Suprapubic skin (tissue), 4 donors: ENCODE data around the gene LDHB. TPM values are rescaled to one million over a fixed set of nuclear protein-coding genes. Genes with fewer than 3 reads are reported as not detected.

Experiments
- DNase-seq, 2 donors: peaks; one replicate each; pipeline ENCODE4 v3.0.0-alpha.2; 2019; ENCODE audit warnings: low spot score in 2 of 2
- H3K27ac ChIP-seq: fragments of 200-600 bp; sonication (generic); one replicate; pipeline ENCODE4 v1.5.1; 2019
- H3K27me3 ChIP-seq: fragments of 200-600 bp; sonication (generic); one replicate; pipeline ENCODE4 v1.5.1; 2019
- H3K36me3 ChIP-seq: fragments of 200-600 bp; sonication (generic); one replicate; pipeline ENCODE4 v1.5.1; 2019
- H3K4me1 ChIP-seq: fragments of 200-600 bp; sonication (generic); one replicate; pipeline ENCODE4 v1.5.1; 2019
- H3K4me3 ChIP-seq: fragments of 200-600 bp; sonication (generic); one replicate; pipeline ENCODE4 v1.5.1; 2019; ENCODE audit warnings: mild to moderate bottlenecking
- H3K9me3 ChIP-seq: fragments of 200-600 bp; sonication (generic); one replicate; pipeline ENCODE4 v1.5.1; 2019
- EP300 ChIP-seq: sonication (generic); formaldehyde crosslinking; IDR thresholded peaks from one replicate; pipeline ENCODE4 v1.6.1; 2017; ENCODE audit warnings: antibody characterized with exemption
- POLR2A ChIP-seq, 2 donors: fragments of 450-650 bp; IDR thresholded peaks; one replicate each; pipeline ENCODE4 v1.6.1; 2017; ENCODE audit warnings: antibody characterized with exemption in 2 of 2, mild to moderate bottlenecking in 2 of 2, moderate library complexity in 2 of 2
- POLR2AphosphoS5 ChIP-seq, 3 donors: sonication (generic); formaldehyde crosslinking; IDR thresholded peaks; one replicate each; pipeline ENCODE4 v1.6.1; 2017; ENCODE audit warnings: antibody characterized with exemption in 3 of 3
- WGBS: methylation state at CpG from one replicate; pipeline ENCODE4 v1.1.5; 2018; 5-methylcytosine and 5-hydroxymethylcytosine counted together
- total RNA-seq, 4 donors: library from RNA; depleted of rRNA; stranded (reverse); fragments of >200 nt; gene quantifications; one replicate each; pipeline ENCODE4 v1.1.0, GENCODE V29; 2016
- TF ChIP-seq, protein P1 (sequence below), 2 donors: fragments of 200-600 bp in 1 of 2; fragments of 450-650 bp in 1 of 2; sonication (generic) in 1 of 2; IDR thresholded peaks; one replicate each; pipeline ENCODE4 v1.5.1; 2016 to 2019; ENCODE audit warnings: antibody characterized with exemption in 2 of 2, mild to moderate bottlenecking in 1 of 2, moderate library complexity in 1 of 2

Gene LDHB
- total RNA-seq, 4 donors from 2014 or later, result 49.9 to 79.9 (median 71.2) TPM

- no peak for DNase-seq
- Histone ChIP-seq H3K36me3 (no peaks in the 10 kb centered on the region), H3K27me3 (no peaks in the 10 kb centered on the region), H3K4me1 (peaks cover 9% of the 10 kb centered on the region), H3K4me3 (no peak overlapping the region), H3K9me3 (no peaks in the 10 kb centered on the region), H3K27ac (no peak overlapping the region)
- TF ChIP-seq POLR2AphosphoS5 (IDR thresholded peaks at IDR 0.05) (no peak), EP300 (no peak), POLR2A (IDR thresholded peaks at IDR 0.05) (no peak)
- TF ChIP-seq, protein P1, sequence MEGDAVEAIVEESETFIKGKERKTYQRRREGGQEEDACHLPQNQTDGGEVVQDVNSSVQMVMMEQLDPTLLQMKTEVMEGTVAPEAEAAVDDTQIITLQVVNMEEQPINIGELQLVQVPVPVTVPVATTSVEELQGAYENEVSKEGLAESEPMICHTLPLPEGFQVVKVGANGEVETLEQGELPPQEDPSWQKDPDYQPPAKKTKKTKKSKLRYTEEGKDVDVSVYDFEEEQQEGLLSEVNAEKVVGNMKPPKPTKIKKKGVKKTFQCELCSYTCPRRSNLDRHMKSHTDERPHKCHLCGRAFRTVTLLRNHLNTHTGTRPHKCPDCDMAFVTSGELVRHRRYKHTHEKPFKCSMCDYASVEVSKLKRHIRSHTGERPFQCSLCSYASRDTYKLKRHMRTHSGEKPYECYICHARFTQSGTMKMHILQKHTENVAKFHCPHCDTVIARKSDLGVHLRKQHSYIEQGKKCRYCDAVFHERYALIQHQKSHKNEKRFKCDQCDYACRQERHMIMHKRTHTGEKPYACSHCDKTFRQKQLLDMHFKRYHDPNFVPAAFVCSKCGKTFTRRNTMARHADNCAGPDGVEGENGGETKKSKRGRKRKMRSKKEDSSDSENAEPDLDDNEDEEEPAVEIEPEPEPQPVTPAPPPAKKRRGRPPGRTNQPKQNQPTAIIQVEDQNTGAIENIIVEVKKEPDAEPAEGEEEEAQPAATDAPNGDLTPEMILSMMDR (IDR thresholded peaks at IDR 0.05), result no peak
- WGBS, result 65% methylated on average over 2 of the region's 2 CpGs
These were observed 43.1 kb downstream of the LDHB start for GRCh38 chr12:21614506-21614905.

DNA sequence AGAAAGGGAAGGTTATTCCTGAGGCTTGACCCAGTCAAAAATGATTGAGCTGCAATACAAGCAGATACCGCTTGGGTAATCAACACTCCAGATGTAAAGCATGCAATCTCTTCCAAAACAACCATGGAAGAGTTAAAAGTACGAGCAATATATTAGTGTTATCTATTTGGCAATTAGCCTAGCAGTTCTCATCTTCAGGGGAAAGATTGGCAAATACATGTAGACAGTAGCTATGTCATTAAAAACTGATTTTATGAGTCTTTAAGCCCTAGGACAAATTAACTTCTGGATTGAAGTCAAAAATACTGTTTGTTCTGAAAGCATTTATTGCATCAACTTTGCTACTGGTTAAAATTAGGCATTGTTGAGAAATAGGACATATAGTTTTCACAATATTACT, 43.7 kb downstream of the LDHB start:
- no peak for DNase-seq
- Histone ChIP-seq H3K9me3 (no peaks in the 10 kb centered on the region), H3K27me3 (no peaks in the 10 kb centered on the region), H3K4me1 (peaks cover 9% of the 10 kb centered on the region), H3K4me3 (no peak overlapping the region), H3K27ac (no peak overlapping the region), H3K36me3 (no peaks in the 10 kb centered on the region)
- 26% methylated on average over 2 of the region's 2 CpGs for WGBS
- TF ChIP-seq POLR2AphosphoS5 (IDR thresholded peaks at IDR 0.05) (no peak), POLR2A (IDR thresholded peaks at IDR 0.05) (no peak), EP300 (no peak)
- TF ChIP-seq, protein P1 (IDR thresholded peaks at IDR 0.05), result no peak

- no peaks in the 10 kb centered on the region for H3K27me3 ChIP-seq
- H3K27ac ChIP-seq, result no peak overlapping the region
- TF ChIP-seq, protein P1 (IDR thresholded peaks at IDR 0.05), result no peak
- no peak for TF ChIP-seq POLR2A (IDR thresholded peaks at IDR 0.05)
- TF ChIP-seq EP300, result no peak
- no peaks in the 10 kb centered on the region for H3K9me3 ChIP-seq
- H3K36me3 ChIP-seq, result no peaks in the 10 kb centered on the region
- DNase-seq, result no peak
- no peak overlapping the region for H3K4me3 ChIP-seq
- H3K4me1 ChIP-seq, result no peaks in the 10 kb centered on the region
These were observed 49.4 kb downstream of the LDHB start for GRCh38 chr12:21608196-21608595.

GRCh38 chr12:21607701-21608100, 49.9 kb downstream of the LDHB start:
- DNase-seq, result no peak
- Histone ChIP-seq H3K27me3 (no peaks in the 10 kb centered on the region), H3K36me3 (no peaks in the 10 kb centered on the region), H3K4me1 (no peaks in the 10 kb centered on the region), H3K9me3 (no peaks in the 10 kb centered on the region), H3K4me3 (no peak overlapping the region), H3K27ac (no peak overlapping the region)
- 77% methylated on average over 2 of the region's 2 CpGs for WGBS
- TF ChIP-seq POLR2AphosphoS5 (IDR thresholded peaks at IDR 0.05) (no peak), POLR2A (IDR thresholded peaks at IDR 0.05) (no peak), EP300 (no peak)
- TF ChIP-seq, protein P1 (IDR thresholded peaks at IDR 0.05), result no peak

DNA sequence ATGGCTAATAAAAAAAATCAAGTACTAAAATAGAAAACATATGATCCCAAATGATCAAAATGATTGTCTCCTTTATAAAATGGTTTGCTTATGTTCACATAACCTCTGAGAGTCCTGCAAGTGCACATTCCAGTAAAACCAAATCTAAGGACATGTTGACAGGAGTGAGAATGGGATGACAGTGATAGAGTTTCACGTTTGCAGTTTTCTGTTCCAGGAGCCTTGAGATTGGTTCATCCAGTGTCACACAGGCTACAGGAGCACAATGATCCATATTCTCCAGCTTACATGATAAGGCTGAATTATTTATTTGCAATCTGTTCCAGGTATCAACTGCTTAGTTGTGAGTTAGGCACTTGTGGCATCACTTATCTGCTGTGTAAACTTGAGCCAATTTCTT, 51.5 kb downstream of the LDHB start:
- H3K27ac ChIP-seq, result no peak overlapping the region
- H3K27me3 ChIP-seq, result no peaks in the 10 kb centered on the region
- no peak for DNase-seq
- H3K4me3 ChIP-seq, result no peak overlapping the region
- no peaks in the 10 kb centered on the region for H3K36me3 ChIP-seq
- H3K9me3 ChIP-seq, result no peaks in the 10 kb centered on the region
- TF ChIP-seq EP300 (no peak), POLR2AphosphoS5 (IDR thresholded peaks at IDR 0.05) (no peak), POLR2A (IDR thresholded peaks at IDR 0.05) (no peak)
- TF ChIP-seq, protein P1 (IDR thresholded peaks at IDR 0.05), result no peak
- whole genome bisulfite sequencing, result 67% methylated on average over 1 of the region's 1 CpG
- H3K4me1 ChIP-seq, result no peaks in the 10 kb centered on the region
